NCI-H748 treated with DMSO at 0.1 percent for 48 hours (cell line): Measurements from ENCODE around the gene LYPD6.
"Not testable (repeated sequence)": the region's sequence is repeated elsewhere in the genome, so short reads cannot be mapped to it uniquely, and the experiment has no call there.

Experiments used
- DNase-seq: peaks from one replicate; lab custom pipeline; 2025; lab: John Stamatoyannopoulos, UW

Gene LYPD6

DNA sequence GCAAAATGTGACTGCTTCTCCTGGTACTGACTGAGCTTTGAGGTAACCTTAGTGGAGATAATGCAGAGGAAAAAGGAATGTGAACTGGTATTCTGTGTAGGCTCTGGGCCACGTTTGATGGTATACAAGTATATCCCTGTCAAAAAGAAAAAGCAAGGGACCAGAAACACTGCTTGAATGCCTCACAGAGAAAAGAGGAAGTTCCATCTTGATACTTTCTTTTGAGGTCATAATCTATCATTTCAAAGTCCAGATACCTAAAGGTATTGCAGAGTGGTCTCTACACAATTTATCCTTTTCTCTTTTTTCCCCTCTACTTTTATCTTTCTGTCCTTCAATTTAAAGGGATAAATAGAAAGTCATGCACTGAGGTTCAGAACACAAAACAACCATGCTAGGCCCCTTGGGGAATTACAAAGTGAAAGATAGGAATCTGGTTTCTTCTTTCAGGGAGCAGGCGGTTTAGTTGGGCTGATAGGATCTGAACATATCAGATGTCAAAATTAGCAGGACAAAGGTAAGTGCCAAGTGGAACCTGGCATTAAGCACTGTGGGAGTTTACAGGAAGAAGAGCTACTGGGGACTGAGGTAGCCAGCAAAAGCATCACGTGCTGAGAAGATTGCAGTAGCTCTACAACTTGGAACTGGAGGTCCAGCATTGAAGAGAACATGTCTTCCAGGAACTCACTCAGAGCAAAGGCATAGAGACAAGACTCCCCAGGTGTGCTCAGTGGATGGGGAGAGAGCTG is 121.2 kb downstream of the LYPD6 start:
- DNase-seq = no peak

DNA sequence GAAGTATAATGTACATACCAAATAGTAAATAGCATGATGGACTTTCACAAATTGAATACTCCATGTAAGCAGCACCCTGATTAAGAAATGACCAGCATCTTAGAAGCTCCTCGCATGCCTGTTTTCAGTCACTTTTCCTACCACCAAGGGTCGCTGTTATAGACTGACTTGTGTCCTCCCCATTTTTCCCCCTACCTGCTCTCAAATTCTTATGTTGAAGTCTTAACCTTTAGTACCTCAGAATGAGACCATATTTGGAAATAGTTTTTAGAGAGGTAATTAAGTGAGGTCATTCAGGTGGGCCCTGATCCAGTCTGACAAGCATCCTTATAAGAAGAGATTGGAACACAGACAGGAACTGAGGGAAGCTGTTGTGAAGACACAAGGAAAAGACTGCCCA is 125.9 kb downstream of the LYPD6 start:
- DNase-seq = no peak

DNA sequence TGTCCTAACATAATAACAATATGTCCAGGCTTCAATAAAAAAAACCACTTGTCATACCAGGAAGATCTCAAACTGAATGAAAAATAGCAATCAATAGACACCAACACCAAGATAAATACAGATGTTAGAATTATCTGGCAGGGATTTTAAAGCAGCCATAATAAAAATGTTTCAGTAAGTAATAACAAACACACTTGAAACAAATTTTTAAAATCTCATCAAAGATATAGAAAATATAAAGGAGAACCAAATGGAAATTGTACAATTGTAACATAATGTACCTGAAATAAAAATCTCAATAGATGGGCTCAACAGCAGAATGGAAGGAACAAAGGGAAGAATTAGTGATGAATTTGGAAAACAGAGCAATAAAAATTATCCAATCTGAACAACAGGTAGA is 128.1 kb downstream of the LYPD6 start:
- DNase-seq = no peak

DNA sequence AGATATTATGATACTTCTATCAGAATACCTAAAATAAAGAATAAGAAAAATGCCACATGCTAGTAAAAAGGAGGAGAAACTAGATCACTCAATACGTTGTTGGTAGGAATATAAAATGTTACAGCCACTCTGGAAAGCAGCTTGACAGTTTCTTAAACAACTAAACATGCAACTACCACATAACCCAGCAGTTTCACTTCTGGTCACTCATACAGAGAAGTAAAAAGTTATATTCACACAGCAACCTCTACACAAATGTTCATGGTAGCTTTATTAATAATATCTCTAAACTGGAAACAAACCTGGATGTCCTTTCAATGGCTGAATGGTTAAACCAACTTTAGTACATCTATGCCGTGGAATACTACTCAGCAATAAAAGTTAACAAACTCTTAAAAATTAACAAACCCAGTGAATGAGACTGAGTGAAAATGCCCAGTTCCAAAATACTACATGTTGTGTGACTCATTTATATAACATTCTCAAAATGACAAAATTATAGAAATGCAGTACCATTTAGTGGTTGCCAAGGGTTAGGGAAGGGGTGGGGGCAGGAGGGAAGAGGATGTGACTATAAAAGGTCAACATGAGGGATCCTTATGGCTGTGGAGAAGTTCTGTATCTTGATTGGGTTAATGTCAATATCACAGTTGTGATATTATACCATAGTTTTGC is 133.1 kb downstream of the LYPD6 start:
- no peak for DNase-seq

DNA sequence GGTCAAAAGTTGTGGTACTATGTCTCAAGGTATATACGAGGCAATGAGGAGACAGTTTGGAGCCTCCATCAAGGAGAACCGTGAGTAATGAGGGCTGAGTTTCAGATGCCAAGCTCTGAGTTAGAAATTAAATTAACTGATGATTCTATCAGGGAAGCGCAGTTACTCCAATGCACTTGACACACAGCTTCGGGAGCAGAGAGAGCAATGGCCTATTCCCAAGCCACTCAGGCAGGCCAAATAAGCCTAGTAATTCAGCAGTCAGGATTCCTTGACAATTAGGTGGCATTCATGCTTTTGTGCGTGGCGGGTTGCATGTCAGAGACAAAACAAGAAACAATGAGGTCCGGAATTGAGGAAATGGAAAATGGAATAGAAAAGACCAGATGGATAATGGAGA is 134.0 kb downstream of the LYPD6 start:
- no peak for DNase-seq

DNA sequence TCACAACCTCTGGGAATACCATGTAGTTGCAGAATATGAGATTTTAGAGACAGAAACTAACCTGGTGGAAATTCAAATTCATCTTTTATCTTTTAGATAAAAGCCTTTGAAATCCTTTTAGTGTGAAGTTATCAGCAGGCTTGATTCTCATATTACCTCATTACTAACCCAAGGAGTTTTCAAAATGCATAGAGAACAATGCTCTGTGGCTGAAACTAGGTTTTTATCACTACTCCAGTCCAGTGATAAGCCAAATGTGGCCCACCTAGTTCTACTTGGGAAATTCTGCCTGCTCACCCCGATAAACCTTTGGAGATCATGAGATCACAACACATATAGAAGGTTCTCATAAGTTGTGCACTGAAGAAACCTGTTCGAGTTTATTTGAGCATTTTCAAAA is 135.5 kb downstream of the LYPD6 start:
- DNase-seq = no peak

DNA sequence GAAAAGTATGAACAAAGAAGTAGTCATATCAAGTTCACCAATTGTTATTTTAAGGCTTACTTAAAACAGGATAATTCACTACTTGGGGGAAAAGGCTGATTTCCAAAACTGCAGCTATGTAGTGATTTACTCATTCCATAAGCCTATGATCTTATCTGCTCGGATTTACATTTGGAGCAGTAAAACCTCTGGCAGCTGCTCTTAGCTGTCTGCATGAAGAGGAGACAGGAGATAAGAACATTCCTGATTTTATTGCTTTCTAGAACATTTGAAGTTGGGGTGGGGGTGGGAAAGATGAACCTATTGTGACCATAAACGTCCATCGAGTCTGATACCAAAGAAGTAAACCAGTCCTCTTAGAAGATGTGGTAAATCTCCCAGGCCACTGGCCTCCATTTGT is 136.2 kb downstream of the LYPD6 start:
- no peak for DNase-seq

DNA sequence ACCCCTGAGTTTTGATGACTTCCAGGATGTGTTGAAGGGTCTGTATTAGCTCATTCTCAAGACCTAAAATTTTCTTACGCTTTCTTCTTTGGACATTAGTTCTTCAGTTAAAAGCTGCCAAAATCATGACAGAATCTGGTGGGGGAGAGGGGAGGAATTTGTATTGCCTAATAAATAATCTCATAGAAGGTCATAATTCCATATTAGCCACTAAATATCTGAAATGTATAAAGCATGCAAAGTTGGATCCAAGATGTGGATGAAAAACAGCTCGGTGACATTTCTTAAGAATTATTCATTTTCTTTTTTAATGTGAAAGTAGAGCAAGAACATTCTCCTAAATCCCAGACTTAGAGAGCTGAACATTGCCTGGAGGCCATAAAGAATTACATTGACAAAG is 137.0 kb downstream of the LYPD6 start:
- DNase-seq = no peak

DNA sequence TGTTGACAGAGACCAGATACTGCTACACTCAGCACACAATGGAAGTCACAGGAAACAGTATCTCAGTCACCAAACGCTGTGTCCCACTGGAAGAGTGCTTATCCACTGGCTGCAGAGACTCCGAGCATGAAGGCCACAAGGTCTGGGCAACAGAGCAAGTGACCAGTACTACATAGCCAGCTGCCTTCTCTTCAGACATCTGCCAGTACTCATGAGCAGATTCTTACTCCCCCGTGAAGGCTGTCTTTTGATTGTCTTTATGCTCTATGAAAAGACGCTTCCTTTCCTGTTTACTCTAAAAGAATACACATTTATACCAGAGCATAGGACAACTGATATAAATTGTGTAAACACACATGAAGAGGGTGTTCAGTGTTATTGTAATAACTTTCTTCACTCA is 138.2 kb downstream of the LYPD6 start:
- DNase-seq = no peak

DNA sequence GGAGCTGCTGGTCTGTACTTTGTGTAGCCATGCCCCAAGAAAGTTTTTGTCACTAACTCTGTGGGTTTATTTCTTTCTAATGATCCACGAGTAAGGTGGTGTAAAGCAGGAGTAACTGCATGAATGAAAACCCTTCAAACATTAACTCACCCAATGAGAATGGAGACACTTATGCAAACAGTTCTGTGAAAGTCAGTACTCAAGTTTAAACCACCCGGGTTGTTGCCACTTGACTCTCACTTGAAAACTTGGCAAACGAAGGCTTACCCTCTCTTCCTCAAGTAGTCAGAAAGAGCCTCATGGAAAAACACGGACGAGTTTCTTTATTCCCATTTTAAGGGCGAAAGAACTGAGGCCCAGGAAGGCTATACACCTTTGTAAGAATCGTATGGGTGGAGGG is 139.7 kb downstream of the LYPD6 start:
- DNase-seq = no peak

DNA sequence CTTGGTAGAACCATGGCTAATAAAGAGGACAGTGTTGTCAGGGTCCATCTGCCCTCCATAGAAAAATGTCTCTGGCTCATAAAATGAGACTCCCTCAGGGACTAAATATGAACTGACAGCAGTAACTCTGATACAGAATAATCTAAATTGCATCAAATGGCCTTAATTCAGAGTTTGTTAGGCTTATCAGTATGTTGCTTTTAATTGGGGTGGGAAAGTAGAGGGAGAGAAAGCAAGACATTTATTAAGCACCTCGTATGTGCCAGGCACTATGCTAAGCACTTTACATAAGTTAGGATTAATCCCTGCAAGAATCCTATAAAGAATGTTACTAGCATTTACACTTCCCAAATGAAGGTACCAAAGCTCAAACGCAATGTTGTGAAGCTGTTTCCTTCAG is 142.0 kb downstream of the LYPD6 start:
- DNase-seq = no peak

DNA sequence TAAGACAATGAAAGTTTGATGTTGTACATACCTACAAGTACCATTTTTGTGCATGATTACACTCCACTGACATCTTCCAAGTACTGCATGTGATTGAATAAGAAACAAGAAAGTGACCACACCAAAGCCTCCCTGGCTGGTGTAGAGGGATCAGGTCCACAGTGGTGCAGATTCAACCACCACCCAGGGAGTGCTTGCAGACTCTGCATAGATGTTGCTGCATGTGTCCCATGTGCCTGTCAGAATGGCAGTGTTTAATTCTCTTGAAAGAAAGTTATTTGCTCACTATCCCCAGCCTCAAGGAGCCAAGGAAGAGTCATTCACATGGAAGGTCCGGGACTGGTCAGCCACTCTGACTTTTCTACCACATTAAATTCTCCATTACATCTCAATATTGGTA is 142.7 kb downstream of the LYPD6 start:
- DNase-seq = no peak

DNA sequence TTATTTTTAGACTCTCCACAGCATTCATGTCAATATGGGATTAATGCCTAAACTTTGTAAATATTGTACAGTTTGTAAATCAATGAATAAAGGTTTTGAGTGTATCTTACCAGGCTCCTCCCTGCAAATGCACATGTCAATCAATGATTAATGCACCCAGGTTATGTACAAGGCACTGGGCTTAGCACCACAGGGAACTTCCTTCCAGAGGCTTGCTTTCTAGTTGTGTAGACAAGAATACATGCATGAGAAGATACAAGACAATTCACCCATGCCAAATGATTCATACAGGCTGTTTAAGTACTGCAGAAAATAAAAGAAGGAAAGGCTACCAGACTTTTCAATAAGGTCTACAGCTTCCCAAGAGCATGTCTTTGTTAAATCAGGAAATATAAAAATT is 143.1 kb downstream of the LYPD6 start:
- no peak for DNase-seq

DNA sequence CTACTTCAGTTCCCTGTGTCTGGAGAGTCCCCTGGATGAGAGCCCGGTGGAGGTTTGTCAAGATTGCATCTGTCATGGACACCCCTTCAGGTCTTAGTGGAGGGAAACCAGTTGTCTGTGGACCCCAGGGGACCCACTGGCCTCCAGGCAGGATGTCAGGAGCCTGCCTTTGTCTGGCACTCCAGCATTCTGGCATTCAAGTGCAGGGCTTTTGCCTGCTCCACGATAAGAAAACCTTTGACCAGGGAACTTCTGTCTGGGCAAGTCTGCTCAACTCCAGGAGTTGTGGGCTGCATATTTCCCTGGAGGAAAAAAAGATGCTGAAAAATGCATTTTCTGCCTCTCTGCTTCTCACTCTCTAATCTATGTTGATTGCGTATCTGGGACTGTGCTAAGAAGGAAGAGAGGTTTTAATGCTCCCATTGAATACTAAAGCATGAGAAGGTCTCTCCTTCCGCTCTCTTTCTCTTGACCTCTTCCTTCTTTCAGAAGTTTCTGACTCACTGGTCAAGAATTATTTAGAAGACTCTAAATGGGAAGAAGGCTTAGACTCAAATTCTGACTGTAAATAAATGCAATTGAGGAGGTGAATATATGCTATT is 152.7 kb downstream of the LYPD6 start:
- no peak for DNase-seq

DNA sequence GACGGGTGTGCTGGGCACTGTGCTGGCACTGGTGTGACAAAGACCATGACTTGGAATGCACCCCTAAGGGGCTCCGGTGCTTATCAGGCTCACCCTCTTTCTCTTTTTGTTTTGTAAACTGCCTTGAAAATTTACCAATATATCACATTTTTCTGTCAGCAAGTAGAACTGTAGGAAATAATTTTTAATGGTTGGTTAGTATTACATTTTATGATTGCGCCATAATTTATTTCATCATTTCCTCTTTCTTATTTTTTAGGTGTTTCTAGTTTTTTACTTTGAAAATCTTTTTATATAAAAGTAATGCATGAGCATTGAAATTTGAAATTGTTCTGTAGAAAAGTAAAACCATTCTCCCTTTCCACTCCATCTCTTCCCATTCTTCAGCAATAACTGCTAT is 156.3 kb downstream of the LYPD6 start:
- DNase-seq = no peak

DNA sequence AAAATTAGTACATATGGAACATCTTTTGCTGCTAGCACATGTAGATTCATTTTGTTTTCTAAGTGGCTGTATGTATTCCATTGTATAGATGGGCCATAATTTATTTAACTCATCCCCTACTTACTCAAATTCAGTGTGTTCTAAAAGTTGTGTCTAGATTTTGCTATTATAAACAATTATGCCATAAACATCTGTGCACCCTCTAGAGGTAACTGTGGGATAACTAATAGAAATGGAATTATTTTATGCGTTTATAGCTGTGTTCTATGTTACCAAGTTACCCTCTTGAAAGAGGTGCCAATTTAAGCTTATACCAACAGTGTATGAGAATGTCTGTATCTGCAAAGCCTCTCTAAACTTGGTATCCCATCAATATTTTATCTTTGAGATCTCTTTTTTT is 156.8 kb downstream of the LYPD6 start:
- no peak for DNase-seq

DNA sequence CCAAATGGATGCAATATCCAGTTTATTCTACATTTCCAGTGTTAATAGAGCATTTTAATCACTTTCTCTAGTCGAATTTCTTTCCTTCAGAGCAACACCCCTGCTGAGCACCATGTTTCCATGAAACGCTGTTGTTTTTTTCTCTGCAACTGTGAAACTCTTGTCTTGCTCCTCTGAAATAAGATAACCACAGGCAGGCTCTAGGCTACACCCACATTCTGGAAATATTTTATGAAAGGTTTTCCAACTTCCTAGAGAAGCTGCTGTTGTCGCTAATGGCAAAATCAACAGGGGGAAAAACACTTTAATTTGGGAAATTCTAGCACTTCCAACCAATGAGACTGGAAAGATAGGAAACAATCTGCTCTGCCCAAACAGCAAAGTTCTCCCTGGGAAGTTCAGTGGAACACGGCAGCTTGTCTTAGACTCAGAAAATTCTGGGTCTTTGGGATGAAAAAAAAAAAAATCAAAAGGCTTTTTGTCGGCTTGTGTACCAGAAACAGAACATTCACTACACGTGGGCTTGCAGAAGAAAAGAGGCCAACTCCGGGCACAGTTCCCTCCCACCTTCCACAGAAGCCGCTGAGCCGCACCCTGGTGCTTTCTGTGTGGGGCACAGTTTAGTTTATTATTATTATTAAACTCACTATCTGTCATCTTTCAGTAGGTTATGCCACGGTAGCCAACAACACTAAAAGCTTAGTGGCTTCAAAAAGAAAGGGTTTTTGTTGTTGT is 158.5 kb downstream of the LYPD6 start:
- DNase-seq = no peak

DNA sequence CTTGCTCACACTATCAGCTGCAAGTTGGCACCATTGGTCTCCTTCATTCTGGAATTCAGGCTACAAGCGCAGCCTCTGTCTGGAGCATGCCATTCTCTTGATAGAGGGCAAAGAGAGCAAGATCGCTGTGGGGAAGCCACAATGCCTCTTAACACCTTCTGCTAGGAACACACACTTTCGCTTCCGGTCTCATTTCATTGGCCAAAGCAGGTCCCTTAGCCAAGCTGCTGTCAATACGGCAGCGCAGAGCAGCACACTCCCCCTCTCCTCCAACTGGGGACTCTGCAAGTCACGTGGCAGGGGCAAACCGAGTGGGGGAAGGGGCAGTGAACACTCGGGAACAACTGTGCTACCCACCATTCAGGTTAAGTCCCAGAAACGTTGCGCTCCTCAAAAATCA is 159.1 kb downstream of the LYPD6 start:
- no peak for DNase-seq

DNA sequence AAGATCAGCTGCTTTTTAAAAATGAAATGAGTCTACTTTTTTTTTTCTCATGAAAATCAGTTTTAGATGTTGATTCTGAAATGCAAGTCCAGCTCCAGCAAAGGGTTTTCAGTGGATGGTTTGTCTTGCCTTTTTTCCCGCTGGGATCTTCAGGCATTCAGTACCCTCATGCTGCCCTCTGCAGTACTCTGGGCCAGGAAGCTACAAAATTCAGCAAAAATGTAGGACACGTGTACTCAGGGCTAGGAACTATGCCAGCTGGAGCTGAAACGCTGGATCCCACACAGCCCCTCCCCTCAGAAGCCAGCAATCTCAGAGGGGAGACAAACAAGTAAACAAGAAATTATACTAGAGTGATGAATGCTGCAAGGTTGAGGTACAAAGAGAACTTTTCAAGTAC is 159.9 kb downstream of the LYPD6 start:
- no peak for DNase-seq

DNA sequence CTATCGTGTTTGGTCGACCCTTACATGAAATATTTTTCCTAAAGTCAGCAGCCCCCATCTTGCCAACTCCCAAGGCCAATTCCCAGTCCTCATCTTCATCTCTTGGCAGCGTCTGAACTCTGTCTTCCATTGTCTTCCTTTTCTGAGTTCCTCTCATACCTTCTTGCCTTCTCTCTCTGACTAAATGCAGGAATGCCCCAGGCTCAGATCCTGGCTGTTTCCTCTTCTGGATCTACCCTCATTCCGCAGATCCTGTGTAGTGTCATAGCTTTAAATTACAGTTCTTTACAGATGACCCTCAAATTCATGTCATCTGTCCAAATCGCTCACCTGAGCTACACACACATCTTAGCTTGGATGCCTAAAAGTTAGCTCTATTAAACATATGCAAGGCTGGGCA is 162.5 kb downstream of the LYPD6 start:
- no peak for DNase-seq

DNA sequence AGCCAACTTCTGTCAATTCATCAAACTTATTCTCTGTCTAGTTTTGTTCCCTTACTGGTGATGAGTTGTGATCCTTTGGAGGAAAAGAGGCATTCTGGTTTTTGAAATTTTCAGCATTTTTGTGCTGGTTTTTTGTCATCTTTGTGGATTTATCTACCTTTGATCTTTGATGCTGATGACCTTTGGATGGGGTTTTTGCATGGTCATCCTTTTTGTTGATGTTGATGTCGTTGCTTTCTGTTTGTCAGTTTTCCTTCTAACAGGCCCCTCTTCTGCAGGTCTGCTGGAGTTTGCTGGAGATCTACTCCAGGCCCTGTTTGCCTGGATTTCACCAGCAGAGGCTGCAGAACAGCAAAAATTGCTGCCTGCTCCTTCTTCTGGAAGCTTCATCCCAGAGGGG is 168.8 kb downstream of the LYPD6 start:
- DNase-seq = not testable (repeated sequence)

DNA sequence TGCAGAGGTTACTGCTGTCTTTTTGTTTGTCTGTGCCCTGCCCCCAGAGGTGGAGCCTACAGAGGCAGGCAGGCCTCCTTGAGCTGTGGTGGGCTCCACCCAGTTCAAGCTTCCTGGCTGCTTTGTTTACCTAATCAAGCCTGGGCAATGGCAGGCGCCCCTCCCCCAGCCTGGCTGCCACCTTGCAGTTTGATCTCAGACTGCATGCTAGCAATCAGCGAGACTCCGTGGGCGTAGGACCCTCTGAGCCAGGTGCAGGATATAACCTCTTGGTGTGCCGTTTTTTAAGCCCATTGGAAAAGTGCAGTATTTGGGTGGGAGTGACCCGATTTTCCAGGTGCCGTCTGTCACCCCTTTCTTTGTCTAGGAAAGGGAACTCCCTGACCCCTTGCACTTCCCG is 176.4 kb downstream of the LYPD6 start:
- not testable (repeated sequence) for DNase-seq

DNA sequence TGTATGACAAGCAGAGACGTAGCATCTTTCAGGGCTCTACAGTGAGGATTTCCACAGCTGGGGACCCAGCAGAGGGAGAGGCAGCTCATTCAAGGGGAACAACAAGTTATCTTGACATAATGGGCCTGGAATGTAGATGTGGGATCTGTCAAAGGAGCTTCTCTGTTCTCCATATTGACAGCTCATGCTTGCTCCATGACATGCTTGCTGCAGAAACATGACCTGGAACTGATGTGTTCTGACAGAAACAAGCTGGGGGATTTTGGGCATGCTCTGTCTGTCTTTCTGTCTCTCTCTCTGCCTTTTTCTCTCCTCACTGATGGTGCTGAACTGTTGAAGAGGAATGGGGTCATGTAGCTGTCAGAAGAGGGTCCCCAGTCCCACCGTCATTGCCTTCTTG is 177.6 kb downstream of the LYPD6 start:
- DNase-seq = no peak
